ENCODE results near the gene TOB1.

DNA sequence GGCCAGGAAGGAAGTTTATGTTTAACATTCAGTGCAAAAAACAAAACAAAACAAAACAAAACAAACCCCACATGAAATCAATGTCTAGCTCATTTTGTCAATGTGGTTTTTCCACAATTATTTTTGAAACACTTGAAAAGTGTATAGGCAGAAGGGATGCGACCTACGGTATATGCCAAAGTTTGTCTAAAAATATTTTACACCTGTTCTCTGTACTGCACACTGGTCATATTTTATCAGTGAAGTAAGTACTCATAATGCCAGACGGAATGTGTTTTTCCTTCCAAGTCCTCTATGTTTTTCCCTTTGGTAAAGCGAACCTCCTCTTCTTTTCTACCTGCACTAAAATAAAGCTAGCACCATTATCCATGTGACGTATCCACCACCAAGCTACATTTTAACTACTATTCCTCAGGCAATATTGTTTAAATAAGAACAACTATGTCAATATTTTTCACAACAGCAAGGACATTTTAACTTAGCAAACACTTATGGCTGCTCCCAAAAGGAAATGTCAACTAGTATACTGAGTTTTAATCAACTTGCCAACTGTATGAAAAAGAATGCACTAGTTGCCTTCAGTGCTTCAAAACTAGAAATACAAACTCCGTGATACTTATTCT, 10.3 kb downstream of the TOB1 start:
- TF ChIP-seq, protein P1, sequence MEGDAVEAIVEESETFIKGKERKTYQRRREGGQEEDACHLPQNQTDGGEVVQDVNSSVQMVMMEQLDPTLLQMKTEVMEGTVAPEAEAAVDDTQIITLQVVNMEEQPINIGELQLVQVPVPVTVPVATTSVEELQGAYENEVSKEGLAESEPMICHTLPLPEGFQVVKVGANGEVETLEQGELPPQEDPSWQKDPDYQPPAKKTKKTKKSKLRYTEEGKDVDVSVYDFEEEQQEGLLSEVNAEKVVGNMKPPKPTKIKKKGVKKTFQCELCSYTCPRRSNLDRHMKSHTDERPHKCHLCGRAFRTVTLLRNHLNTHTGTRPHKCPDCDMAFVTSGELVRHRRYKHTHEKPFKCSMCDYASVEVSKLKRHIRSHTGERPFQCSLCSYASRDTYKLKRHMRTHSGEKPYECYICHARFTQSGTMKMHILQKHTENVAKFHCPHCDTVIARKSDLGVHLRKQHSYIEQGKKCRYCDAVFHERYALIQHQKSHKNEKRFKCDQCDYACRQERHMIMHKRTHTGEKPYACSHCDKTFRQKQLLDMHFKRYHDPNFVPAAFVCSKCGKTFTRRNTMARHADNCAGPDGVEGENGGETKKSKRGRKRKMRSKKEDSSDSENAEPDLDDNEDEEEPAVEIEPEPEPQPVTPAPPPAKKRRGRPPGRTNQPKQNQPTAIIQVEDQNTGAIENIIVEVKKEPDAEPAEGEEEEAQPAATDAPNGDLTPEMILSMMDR (IDR thresholded peaks at IDR 0.05) = no peak
- TF ChIP-seq POLR2A (IDR thresholded peaks at IDR 0.05) (no peak), POLR2AphosphoS5 (IDR thresholded peaks at IDR 0.05) (no peak)
